Loucy (cell line): Measurements from ENCODE around the gene AKR7A2.

Experiments used
- EZH2phosphoT487 ChIP-seq: fragments of 200-600 bp; IDR thresholded peaks from 2 replicates; pipeline ENCODE4 v1.6.1; 2018; ENCODE audit warnings: antibody characterized with exemption, mild to moderate bottlenecking, moderate library complexity, borderline replicate concordance
- TF ChIP-seq, protein P1 (sequence below): fragments of 200-600 bp; sonication (generic); conservative IDR thresholded peaks from 2 replicates; pipeline ENCODE4 v1.5.1; 2014; ENCODE audit warnings: mild to moderate bottlenecking, antibody characterized with exemption, low read length

- TF ChIP-seq, protein P1, sequence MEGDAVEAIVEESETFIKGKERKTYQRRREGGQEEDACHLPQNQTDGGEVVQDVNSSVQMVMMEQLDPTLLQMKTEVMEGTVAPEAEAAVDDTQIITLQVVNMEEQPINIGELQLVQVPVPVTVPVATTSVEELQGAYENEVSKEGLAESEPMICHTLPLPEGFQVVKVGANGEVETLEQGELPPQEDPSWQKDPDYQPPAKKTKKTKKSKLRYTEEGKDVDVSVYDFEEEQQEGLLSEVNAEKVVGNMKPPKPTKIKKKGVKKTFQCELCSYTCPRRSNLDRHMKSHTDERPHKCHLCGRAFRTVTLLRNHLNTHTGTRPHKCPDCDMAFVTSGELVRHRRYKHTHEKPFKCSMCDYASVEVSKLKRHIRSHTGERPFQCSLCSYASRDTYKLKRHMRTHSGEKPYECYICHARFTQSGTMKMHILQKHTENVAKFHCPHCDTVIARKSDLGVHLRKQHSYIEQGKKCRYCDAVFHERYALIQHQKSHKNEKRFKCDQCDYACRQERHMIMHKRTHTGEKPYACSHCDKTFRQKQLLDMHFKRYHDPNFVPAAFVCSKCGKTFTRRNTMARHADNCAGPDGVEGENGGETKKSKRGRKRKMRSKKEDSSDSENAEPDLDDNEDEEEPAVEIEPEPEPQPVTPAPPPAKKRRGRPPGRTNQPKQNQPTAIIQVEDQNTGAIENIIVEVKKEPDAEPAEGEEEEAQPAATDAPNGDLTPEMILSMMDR = no peak
- no peak for TF ChIP-seq EZH2phosphoT487
Observed at GRCh38 chr1:19359357-19359756, 47.4 kb upstream of the AKR7A2 start.
